HEK293 (cell line): ENCODE results near the gene CALHM2.

Experiments
- CTCF ChIA-PET: fragments of 350-600 bp; formaldehyde crosslinking; extraction: SDS; loops from one replicate; lab custom pipeline; 2021; ENCODE audit warnings: antibody characterized with exemption; lab: Yijun Ruan, JAX
- POLR2A ChIA-PET: fragments of 300-600 bp; formaldehyde crosslinking; extraction: SDS; loops from one replicate; lab custom pipeline; 2020; ENCODE audit warnings: antibody characterized with exemption, inconsistent platforms; lab: Yijun Ruan, JAX
- H3K27ac ChIP-seq: fragments of 200-500 bp; sonication (Bioruptor generic); 2 replicates; pipeline ENCODE4 v1.5.1; 2014; ENCODE audit warnings: low read depth, low read length, control low read depth, inconsistent platforms; ENCODE audit errors: extremely low read depth
- H3K36me3 ChIP-seq, 2 experiments: fragments of 200-500 bp in 1 of 2; sonication (Bioruptor generic) in 1 of 2; 1 replicate in 1 of 2; 2 replicates in 1 of 2; pipeline ENCODE4 v1.5.1; 2014 to 2017; ENCODE audit warnings: inconsistent platforms in 2 of 2, low read length in 2 of 2; ENCODE audit not compliant: control insufficient read depth in 2 of 2, insufficient read depth in 1 of 2
- H3K4me1 ChIP-seq: fragments of 200-500 bp; sonication (Bioruptor generic); 2 replicates; pipeline ENCODE4 v1.5.1; 2014; ENCODE audit warnings: mild to moderate bottlenecking, low read length, inconsistent platforms; ENCODE audit not compliant: control insufficient read depth, insufficient read depth
- H3K4me3 ChIP-seq: 2 replicates; pipeline ENCODE4 v1.5.1; 2011; ENCODE audit warnings: low read depth, mild to moderate bottlenecking, control low read depth, low read length, moderate library complexity
- H3K9me3 ChIP-seq: fragments of 200-500 bp; sonication (Bioruptor generic); 2 replicates; pipeline ENCODE4 v1.5.1; 2014; ENCODE audit warnings: low read depth, low read length, inconsistent platforms; ENCODE audit not compliant: control insufficient read depth, insufficient read depth
- GLIS2 ChIP-seq: fragments of 450-650 bp; formaldehyde crosslinking; IDR thresholded peaks from 2 replicates; pipeline ENCODE4 v1.5.1; 2016; ENCODE audit warnings: missing biosample characterization, missing genetic modification characterization
- ZBTB11 ChIP-seq: fragments of 450-650 bp; formaldehyde crosslinking; conservative IDR thresholded peaks from 2 replicates; pipeline ENCODE4 v1.5.1; 2016; ENCODE audit warnings: low read depth, missing biosample characterization, missing genetic modification characterization
- ZIC2 ChIP-seq: fragments of 450-650 bp; formaldehyde crosslinking; IDR thresholded peaks from 2 replicates; pipeline ENCODE4 v1.5.1; 2016; ENCODE audit warnings: missing biosample characterization, missing genetic modification characterization
- ZNF121 ChIP-seq: fragments of 450-650 bp; formaldehyde crosslinking; IDR thresholded peaks from 2 replicates; pipeline ENCODE4 v1.5.1; 2016; ENCODE audit warnings: missing biosample characterization, missing genetic modification characterization
- ZNF184 ChIP-seq: fragments of 450-650 bp; IDR thresholded peaks from 2 replicates; pipeline ENCODE4 v1.5.1; 2018; ENCODE audit warnings: missing biosample characterization, mild to moderate bottlenecking, missing genetic modification characterization
- ZNF202 ChIP-seq: fragments of 450-650 bp; formaldehyde crosslinking; IDR thresholded peaks from 2 replicates; pipeline ENCODE4 v1.5.1; 2016; ENCODE audit warnings: missing biosample characterization, missing genetic modification characterization, borderline replicate concordance
- ZNF214 ChIP-seq: fragments of 450-650 bp; formaldehyde crosslinking; IDR thresholded peaks from 2 replicates; pipeline ENCODE4 v1.5.1; 2017; ENCODE audit warnings: missing biosample characterization, mild to moderate bottlenecking, missing genetic modification characterization, borderline replicate concordance
- ZNF398 ChIP-seq: fragments of 450-650 bp; formaldehyde crosslinking; IDR thresholded peaks from 2 replicates; pipeline ENCODE4 v1.5.1; 2017; ENCODE audit warnings: missing biosample characterization, missing genetic modification characterization
- ZNF426 ChIP-seq: fragments of 450-650 bp; formaldehyde crosslinking; IDR thresholded peaks from 2 replicates; pipeline ENCODE4 v1.5.1; 2017; ENCODE audit warnings: missing biosample characterization, missing genetic modification characterization, mild to moderate bottlenecking, inconsistent platforms, moderate library complexity
- ZNF677 ChIP-seq: fragments of 450-650 bp; IDR thresholded peaks from 2 replicates; pipeline ENCODE4 v1.5.0; 2018; ENCODE audit warnings: missing biosample characterization, mild to moderate bottlenecking, missing genetic modification characterization, moderate library complexity
- ZNF777 ChIP-seq: fragments of 450-650 bp; formaldehyde crosslinking; IDR thresholded peaks from 2 replicates; pipeline ENCODE4 v1.5.1; 2017; ENCODE audit warnings: missing biosample characterization, missing genetic modification characterization, borderline replicate concordance
- TF ChIP-seq, protein P1 (sequence below): fragments of 450-650 bp; formaldehyde crosslinking; IDR thresholded peaks from 2 replicates; pipeline ENCODE4 v1.5.1; 2016; ENCODE audit warnings: missing biosample characterization, missing genetic modification characterization, borderline replicate concordance
- TF ChIP-seq, protein P2 (sequence below): fragments of 450-650 bp; formaldehyde crosslinking; IDR thresholded peaks from 2 replicates; pipeline ENCODE4 v1.5.1; 2017; ENCODE audit warnings: missing biosample characterization, missing genetic modification characterization
- TF ChIP-seq, protein P3 (sequence below): fragments of 450-650 bp; formaldehyde crosslinking; IDR thresholded peaks from 2 replicates; pipeline ENCODE4 v1.5.1; 2016; ENCODE audit warnings: missing biosample characterization, missing genetic modification characterization

The CALHM2 gene

GRCh38 chr10:103457896-103458583 lies 5.9 kb upstream of the CALHM2 start (continued):
- TF ChIP-seq ZBTB11 (tag by site-specific recombination) (no peak), ZNF184 (no peak), ZNF398 (tag by site-specific recombination) (no peak), ZNF677 (no peak), ZNF121 (tag by site-specific recombination) (no peak)
- TF ChIP-seq, protein P1, sequence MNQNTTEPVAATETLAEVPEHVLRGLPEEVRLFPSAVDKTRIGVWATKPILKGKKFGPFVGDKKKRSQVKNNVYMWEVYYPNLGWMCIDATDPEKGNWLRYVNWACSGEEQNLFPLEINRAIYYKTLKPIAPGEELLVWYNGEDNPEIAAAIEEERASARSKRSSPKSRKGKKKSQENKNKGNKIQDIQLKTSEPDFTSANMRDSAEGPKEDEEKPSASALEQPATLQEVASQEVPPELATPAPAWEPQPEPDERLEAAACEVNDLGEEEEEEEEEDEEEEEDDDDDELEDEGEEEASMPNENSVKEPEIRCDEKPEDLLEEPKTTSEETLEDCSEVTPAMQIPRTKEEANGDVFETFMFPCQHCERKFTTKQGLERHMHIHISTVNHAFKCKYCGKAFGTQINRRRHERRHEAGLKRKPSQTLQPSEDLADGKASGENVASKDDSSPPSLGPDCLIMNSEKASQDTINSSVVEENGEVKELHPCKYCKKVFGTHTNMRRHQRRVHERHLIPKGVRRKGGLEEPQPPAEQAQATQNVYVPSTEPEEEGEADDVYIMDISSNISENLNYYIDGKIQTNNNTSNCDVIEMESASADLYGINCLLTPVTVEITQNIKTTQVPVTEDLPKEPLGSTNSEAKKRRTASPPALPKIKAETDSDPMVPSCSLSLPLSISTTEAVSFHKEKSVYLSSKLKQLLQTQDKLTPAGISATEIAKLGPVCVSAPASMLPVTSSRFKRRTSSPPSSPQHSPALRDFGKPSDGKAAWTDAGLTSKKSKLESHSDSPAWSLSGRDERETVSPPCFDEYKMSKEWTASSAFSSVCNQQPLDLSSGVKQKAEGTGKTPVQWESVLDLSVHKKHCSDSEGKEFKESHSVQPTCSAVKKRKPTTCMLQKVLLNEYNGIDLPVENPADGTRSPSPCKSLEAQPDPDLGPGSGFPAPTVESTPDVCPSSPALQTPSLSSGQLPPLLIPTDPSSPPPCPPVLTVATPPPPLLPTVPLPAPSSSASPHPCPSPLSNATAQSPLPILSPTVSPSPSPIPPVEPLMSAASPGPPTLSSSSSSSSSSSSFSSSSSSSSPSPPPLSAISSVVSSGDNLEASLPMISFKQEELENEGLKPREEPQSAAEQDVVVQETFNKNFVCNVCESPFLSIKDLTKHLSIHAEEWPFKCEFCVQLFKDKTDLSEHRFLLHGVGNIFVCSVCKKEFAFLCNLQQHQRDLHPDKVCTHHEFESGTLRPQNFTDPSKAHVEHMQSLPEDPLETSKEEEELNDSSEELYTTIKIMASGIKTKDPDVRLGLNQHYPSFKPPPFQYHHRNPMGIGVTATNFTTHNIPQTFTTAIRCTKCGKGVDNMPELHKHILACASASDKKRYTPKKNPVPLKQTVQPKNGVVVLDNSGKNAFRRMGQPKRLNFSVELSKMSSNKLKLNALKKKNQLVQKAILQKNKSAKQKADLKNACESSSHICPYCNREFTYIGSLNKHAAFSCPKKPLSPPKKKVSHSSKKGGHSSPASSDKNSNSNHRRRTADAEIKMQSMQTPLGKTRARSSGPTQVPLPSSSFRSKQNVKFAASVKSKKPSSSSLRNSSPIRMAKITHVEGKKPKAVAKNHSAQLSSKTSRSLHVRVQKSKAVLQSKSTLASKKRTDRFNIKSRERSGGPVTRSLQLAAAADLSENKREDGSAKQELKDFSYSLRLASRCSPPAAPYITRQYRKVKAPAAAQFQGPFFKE (tag by site-specific recombination): no peak

DNA sequence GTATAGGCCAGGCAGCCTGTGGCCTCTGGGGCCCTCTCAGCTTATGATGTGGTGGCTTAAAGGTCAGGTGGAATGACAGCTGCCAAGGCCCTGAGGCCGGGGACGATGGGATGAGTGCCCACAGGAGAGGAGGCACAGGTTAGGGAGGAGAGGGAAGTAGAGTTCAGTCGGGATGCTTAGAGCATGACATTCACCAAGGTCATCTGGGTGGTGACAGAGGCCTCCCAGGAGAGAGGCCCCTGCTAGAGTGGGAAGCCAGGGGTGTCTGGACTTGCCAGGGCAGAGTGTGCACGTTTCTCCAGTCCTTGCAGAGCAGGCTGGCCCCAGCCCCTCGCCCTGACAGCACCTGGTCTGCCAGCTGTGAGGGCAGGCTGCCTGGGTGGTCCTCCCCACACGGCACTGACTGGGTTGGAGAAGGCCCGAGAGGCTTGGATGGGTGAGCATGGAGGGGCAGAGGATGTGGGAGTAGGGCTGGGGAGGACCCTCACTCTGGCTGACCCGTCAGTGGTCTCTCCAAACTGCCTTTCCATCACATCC lies 5.1 kb upstream of the CALHM2 start:
- Histone ChIP-seq H3K9me3 (no peaks in the 10 kb centered on the region), H3K4me1 (peaks cover 4% of the 10 kb centered on the region), H3K4me3 (no peak overlapping the region), H3K27ac (no peak overlapping the region), H3K36me3 (no peaks in the 10 kb centered on the region)
- CTCF ChIA-PET: interaction anchor here (1.2 kb wide), 1 partner anchor 19 kb away, joined by 4 read pairs; no protein-coding TSS in a partner anchor
- POLR2A ChIA-PET: no interaction called here
- TF ChIP-seq ZNF426 (no peak), ZNF777 (no peak), ZNF677 (no peak), ZNF202 (tag by site-specific recombination) (no peak), ZIC2 (tag by site-specific recombination) (peak; percentile 31; the same call in 1 of the 2 replicates), ZNF214 (tag by site-specific recombination) (no peak), GLIS2 (tag by site-specific recombination) (peak; percentile 22; the same call in 1 of the 2 replicates)
- TF ChIP-seq, protein P2, sequence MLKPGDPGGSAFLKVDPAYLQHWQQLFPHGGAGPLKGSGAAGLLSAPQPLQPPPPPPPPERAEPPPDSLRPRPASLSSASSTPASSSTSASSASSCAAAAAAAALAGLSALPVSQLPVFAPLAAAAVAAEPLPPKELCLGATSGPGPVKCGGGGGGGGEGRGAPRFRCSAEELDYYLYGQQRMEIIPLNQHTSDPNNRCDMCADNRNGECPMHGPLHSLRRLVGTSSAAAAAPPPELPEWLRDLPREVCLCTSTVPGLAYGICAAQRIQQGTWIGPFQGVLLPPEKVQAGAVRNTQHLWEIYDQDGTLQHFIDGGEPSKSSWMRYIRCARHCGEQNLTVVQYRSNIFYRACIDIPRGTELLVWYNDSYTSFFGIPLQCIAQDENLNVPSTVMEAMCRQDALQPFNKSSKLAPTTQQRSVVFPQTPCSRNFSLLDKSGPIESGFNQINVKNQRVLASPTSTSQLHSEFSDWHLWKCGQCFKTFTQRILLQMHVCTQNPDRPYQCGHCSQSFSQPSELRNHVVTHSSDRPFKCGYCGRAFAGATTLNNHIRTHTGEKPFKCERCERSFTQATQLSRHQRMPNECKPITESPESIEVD (tag by site-specific recombination): no peak
- TF ChIP-seq, protein P3, sequence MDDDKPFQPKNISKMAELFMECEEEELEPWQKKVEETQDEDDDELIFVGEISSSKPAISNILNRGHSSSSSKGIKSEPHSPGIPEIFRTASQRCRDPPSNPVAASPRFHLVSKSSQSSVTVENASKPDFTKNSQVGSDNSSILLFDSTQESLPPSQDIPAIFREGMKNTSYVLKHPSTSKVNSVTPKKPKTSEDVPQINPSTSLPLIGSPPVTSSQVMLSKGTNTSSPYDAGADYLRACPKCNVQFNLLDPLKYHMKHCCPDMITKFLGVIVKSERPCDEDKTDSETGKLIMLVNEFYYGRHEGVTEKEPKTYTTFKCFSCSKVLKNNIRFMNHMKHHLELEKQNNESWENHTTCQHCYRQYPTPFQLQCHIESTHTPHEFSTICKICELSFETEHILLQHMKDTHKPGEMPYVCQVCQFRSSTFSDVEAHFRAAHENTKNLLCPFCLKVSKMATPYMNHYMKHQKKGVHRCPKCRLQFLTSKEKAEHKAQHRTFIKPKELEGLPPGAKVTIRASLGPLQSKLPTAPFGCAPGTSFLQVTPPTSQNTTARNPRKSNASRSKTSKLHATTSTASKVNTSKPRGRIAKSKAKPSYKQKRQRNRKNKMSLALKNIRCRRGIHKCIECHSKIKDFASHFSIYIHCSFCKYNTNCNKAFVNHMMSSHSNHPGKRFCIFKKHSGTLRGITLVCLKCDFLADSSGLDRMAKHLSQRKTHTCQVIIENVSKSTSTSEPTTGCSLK (tag by site-specific recombination): no peak
